ENCODE data around the gene SOHLH1. TPM values are rescaled to one million over a fixed set of nuclear protein-coding genes. Genes with fewer than 3 reads are reported as not detected.

SOHLH1 gene
- total RNA-seq, 4 donors from 2014 or later = not detected

- no peak for DNase-seq
- no peaks in the 10 kb centered on the region for H3K36me3 ChIP-seq
- TF ChIP-seq, protein P1, sequence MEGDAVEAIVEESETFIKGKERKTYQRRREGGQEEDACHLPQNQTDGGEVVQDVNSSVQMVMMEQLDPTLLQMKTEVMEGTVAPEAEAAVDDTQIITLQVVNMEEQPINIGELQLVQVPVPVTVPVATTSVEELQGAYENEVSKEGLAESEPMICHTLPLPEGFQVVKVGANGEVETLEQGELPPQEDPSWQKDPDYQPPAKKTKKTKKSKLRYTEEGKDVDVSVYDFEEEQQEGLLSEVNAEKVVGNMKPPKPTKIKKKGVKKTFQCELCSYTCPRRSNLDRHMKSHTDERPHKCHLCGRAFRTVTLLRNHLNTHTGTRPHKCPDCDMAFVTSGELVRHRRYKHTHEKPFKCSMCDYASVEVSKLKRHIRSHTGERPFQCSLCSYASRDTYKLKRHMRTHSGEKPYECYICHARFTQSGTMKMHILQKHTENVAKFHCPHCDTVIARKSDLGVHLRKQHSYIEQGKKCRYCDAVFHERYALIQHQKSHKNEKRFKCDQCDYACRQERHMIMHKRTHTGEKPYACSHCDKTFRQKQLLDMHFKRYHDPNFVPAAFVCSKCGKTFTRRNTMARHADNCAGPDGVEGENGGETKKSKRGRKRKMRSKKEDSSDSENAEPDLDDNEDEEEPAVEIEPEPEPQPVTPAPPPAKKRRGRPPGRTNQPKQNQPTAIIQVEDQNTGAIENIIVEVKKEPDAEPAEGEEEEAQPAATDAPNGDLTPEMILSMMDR (IDR thresholded peaks at IDR 0.05) = no peak
- no peak for TF ChIP-seq POLR2A (IDR thresholded peaks at IDR 0.05)
- no peak overlapping the region for H3K27ac ChIP-seq
- no peaks in the 10 kb centered on the region for H3K9me3 ChIP-seq
- intact Hi-C loops (cut with DNase I) = no loop called here
- no peak overlapping the region for H3K4me3 ChIP-seq (replicated peaks in 1 of 3)
- 85% methylated on average over 11 to 12 of the region's 12 CpGs for WGBS, 2 donors
- no peaks in the 10 kb centered on the region for H3K4me1 ChIP-seq
- H3K27me3 ChIP-seq = no peaks in the 10 kb centered on the region
Observed at GRCh38 chr9:135665795-135666189, 33.5 kb downstream of the SOHLH1 start.

DNA sequence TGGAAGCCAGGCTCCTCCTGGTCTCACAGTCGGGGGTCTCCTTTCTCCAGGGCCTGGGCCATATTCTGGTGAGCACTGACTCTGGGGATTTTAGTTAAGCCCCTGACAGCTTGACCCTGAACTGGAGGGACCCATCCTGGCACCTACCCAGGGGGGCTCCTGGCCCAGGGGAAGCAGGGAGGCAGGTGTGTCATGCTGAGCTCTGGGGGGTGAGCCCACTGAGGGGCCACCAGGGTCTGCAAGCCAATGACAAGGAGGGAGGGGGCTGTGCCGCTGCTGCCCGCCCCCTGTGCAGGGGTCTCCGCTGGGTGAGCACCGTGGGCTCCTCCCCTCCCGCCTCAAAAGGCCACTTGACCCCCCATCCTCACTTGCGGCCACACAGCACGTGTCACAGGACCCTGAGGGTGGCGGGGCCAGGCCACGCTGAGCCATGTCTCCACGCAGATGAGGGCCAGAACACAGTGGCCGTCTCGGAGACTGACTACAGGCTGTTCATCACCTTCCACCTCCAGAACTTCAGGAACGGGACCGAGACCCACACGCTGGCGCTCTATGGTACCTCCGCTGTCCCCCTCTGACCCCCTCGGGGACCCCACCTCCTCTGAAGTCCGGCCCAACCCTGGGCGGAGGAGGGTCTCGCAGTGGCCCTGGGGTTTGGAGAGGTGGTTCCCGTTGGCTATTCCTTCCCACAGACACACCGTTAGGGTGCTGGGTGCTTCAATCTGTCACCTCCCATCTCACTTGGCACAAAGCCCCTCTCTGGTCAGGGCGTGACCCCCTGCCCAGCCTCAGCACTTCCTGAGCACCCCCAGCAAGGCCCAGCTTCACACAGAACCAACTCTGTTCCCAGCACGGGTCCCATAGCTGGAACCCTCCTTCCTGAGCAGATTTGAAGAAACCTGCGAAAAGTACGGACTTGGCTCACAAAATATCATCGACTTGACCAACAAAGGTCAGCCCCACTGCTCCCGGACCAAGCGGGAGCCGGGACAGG lies 34.2 kb downstream of the SOHLH1 start:
- Histone ChIP-seq H3K9me3 (no peaks in the 10 kb centered on the region), H3K4me3 (replicated peaks in 1 of 3) (no peak overlapping the region), H3K36me3 (no peaks in the 10 kb centered on the region), H3K27ac (no peak overlapping the region), H3K4me1 (no peaks in the 10 kb centered on the region), H3K27me3 (no peaks in the 10 kb centered on the region)
- 78 to 88% methylated on average over 11 to 29 of the region's 32 CpGs for WGBS, 2 donors
- no peak for DNase-seq
- TF ChIP-seq, protein P1 (IDR thresholded peaks at IDR 0.05) = no peak
- TF ChIP-seq POLR2A (IDR thresholded peaks at IDR 0.05) = no peak
- intact Hi-C loops (cut with DNase I) = no loop called here

GRCh38 chr9:135664266-135664665 lies 35.0 kb downstream of the SOHLH1 start:
- TF ChIP-seq POLR2A (IDR thresholded peaks at IDR 0.05) = no peak
- TF ChIP-seq, protein P1 (IDR thresholded peaks at IDR 0.05) = no peak
- intact Hi-C loops (cut with DNase I) = no loop called here
- DNase-seq = no peak
- no peaks in the 10 kb centered on the region for H3K36me3 ChIP-seq
- 83 to 85% methylated on average over 10 of the region's 10 CpGs for WGBS, 2 donors
- no peak overlapping the region for H3K27ac ChIP-seq
- no peaks in the 10 kb centered on the region for H3K4me1 ChIP-seq
- H3K4me3 ChIP-seq (replicated peaks in 1 of 3) = no peak overlapping the region
- no peaks in the 10 kb centered on the region for H3K27me3 ChIP-seq
- no peaks in the 10 kb centered on the region for H3K9me3 ChIP-seq

- H3K4me1 ChIP-seq = no peaks in the 10 kb centered on the region
- no peaks in the 10 kb centered on the region for H3K36me3 ChIP-seq
- TF ChIP-seq POLR2A (IDR thresholded peaks at IDR 0.05) = no peak
- TF ChIP-seq, protein P1 (IDR thresholded peaks at IDR 0.05) = no peak
- H3K4me3 ChIP-seq (replicated peaks in 1 of 3) = no peak overlapping the region
- H3K27ac ChIP-seq = no peak overlapping the region
- 92 to 96% methylated on average over 11 to 12 of the region's 12 CpGs for WGBS, 2 donors
- intact Hi-C loops (cut with DNase I) = no loop called here
- DNase-seq = no peak
- no peaks in the 10 kb centered on the region for H3K9me3 ChIP-seq
- no peaks in the 10 kb centered on the region for H3K27me3 ChIP-seq
Observed at GRCh38 chr9:135663857-135664256, 35.4 kb downstream of the SOHLH1 start.

DNA sequence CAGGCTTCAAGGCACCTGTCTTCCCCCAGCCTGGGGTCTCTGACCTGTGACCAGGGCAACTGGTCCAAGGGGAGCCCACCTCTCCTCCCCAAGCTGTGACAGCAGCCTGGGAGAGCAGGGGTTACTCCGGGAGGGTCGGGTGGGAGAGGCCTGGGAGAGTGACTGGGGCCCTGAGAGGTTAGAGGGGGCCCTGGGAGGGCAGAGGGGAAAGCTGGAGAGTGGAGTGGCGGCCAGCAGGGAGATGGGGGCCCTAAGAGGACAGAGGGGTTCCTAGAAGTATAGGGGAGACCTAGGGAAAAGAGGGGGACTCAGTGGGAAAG lies 35.9 kb downstream of the SOHLH1 start:
- no peak for DNase-seq
- intact Hi-C loops (cut with DNase I) = no loop called here
- Histone ChIP-seq H3K36me3 (no peaks in the 10 kb centered on the region), H3K27me3 (no peaks in the 10 kb centered on the region), H3K4me1 (no peaks in the 10 kb centered on the region), H3K27ac (no peak overlapping the region), H3K9me3 (no peaks in the 10 kb centered on the region), H3K4me3 (replicated peaks in 1 of 3) (no peak overlapping the region)
- 41 to 64% methylated on average over 3 of the region's 3 CpGs for WGBS, 2 donors
- TF ChIP-seq, protein P1 (IDR thresholded peaks at IDR 0.05) = no peak
- no peak for TF ChIP-seq POLR2A (IDR thresholded peaks at IDR 0.05)
